OCI-LY7 (cell line): ENCODE data around the gene MT2A.

Experiments
- CTCF ChIP-seq: fragments of 200-600 bp; sonication (generic); conservative IDR thresholded peaks from 2 replicates; pipeline ENCODE4 v1.5.1; 2014; ENCODE audit warnings: mild to moderate bottlenecking, antibody characterized with exemption, low read length, moderate library complexity, mixed read lengths
- EZH2phosphoT487 ChIP-seq: fragments of 200-600 bp; sonication (generic); IDR thresholded peaks from 2 replicates; pipeline ENCODE4 v1.6.1; 2018; ENCODE audit warnings: low read depth, borderline replicate concordance, mild to moderate bottlenecking, mixed run types, antibody characterized with exemption, low read length, moderate library complexity, mixed read lengths

GRCh38 chr16:56583351-56584168 is 24.8 kb upstream of the MT2A start:
- TF ChIP-seq CTCF (no peak), EZH2phosphoT487 (no peak)
